ENCODE data around the gene KCTD11.
"Not testable (repeated sequence)": the region's sequence is repeated elsewhere in the genome, so short reads cannot be mapped to it uniquely, and the experiment has no call there.

KCTD11 gene

DNA sequence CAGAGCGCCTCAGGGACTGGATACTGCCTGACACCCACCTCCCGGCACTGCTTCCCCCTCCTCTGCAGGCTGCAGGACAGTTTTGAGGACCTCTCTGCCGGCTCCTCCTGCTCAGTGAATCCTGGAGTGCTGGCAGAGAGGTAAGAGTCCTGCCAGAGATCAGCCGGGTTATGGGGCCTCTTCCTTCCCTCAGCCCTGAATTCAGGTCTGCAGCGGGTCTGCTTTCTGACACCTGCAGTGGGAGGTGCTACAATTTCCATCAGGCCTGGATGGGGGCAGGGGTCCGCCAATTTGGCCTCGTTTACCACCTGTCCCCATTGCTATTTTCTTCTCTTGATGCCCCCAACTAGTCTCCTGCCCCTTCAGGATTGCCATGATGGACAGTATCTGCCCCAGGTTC lies 19.9 kb upstream of the KCTD11 start:
- TF ChIP-seq, protein P1, sequence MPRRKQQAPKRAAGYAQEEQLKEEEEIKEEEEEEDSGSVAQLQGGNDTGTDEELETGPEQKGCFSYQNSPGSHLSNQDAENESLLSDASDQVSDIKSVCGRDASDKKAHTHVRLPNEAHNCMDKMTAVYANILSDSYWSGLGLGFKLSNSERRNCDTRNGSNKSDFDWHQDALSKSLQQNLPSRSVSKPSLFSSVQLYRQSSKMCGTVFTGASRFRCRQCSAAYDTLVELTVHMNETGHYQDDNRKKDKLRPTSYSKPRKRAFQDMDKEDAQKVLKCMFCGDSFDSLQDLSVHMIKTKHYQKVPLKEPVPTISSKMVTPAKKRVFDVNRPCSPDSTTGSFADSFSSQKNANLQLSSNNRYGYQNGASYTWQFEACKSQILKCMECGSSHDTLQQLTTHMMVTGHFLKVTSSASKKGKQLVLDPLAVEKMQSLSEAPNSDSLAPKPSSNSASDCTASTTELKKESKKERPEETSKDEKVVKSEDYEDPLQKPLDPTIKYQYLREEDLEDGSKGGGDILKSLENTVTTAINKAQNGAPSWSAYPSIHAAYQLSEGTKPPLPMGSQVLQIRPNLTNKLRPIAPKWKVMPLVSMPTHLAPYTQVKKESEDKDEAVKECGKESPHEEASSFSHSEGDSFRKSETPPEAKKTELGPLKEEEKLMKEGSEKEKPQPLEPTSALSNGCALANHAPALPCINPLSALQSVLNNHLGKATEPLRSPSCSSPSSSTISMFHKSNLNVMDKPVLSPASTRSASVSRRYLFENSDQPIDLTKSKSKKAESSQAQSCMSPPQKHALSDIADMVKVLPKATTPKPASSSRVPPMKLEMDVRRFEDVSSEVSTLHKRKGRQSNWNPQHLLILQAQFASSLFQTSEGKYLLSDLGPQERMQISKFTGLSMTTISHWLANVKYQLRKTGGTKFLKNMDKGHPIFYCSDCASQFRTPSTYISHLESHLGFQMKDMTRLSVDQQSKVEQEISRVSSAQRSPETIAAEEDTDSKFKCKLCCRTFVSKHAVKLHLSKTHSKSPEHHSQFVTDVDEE (CRISPR knock-in tag; IDR thresholded peaks at IDR 0.05): no peak
- TF ChIP-seq TCF4 (CRISPR knock-in tag; IDR thresholded peaks at IDR 0.05; ENCODE audit: borderline replicate concordance) (no peak), SNAI2 (CRISPR knock-in tag; IDR thresholded peaks at IDR 0.05) (no peak), ZFP3 (CRISPR knock-in tag; IDR thresholded peaks at IDR 0.05) (no peak), ZC3H10 (CRISPR knock-in tag; IDR thresholded peaks at IDR 0.05) (no peak), CSDC2 (CRISPR knock-in tag; IDR thresholded peaks at IDR 0.05) (no peak), ESRRG (CRISPR knock-in tag; IDR thresholded peaks at IDR 0.05) (no peak)
- ATAC-seq: no peak

DNA sequence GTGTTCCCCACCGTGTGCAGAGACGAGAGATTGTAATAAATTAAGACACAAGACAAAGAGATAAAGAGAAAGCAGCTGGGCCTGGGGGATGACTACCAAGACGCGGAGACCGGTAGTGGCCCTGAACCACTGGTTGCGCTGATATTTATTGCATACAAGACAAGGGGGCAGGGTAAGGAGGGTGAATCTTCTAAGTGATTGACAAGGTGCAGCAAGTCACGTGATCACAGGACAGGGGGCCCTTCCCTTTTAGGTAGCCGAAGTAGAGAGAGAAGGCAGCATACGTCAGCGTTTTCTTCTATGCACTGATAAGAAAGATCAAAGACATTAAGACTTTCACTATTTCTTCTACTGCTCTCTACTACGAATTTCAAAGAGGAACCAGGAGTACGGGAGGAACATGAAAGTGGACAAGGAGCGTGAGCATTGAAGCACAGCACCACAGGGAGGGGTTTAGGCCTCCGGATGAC lies 19.3 kb upstream of the KCTD11 start:
- not testable (repeated sequence) for ATAC-seq

DNA sequence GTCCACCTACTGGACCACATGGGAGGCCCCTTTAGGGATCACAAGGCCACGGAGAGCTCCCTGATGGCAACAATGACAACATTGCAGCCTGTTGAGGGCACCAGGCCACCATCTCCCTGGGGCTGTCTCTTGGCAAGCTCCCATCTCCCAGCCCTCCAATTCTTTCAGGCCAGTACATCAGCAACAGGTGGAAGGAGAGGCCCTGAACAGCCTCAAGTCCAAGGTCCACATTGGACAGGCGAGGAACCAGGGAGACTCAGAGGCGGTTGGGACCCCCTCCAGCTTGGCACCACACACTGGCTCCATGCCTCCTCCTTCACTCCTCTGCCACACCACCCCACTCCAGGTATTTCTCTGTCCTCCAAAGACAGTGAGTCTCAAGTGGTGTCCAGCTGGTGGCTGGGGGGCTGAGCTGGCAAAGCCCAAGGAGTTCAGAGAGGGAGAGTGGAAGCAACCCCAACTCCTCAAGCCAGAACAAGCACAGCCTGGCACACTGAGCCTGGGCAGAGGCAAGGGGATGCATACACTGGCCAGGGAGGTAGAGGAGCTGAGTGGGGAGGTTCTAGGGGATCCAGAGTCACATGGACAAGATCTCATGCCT lies 16.9 kb upstream of the KCTD11 start:
- TF ChIP-seq, protein P2, sequence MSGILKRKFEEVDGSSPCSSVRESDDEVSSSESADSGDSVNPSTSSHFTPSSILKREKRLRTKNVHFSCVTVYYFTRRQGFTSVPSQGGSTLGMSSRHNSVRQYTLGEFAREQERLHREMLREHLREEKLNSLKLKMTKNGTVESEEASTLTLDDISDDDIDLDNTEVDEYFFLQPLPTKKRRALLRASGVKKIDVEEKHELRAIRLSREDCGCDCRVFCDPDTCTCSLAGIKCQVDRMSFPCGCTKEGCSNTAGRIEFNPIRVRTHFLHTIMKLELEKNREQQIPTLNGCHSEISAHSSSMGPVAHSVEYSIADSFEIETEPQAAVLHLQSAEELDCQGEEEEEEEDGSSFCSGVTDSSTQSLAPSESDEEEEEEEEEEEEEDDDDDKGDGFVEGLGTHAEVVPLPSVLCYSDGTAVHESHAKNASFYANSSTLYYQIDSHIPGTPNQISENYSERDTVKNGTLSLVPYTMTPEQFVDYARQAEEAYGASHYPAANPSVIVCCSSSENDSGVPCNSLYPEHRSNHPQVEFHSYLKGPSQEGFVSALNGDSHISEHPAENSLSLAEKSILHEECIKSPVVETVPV (CRISPR knock-in tag; IDR thresholded peaks at IDR 0.05): no peak
- TF ChIP-seq GLIS3 (CRISPR knock-in tag; IDR thresholded peaks at IDR 0.05): no peak
- TF ChIP-seq, protein P3, sequence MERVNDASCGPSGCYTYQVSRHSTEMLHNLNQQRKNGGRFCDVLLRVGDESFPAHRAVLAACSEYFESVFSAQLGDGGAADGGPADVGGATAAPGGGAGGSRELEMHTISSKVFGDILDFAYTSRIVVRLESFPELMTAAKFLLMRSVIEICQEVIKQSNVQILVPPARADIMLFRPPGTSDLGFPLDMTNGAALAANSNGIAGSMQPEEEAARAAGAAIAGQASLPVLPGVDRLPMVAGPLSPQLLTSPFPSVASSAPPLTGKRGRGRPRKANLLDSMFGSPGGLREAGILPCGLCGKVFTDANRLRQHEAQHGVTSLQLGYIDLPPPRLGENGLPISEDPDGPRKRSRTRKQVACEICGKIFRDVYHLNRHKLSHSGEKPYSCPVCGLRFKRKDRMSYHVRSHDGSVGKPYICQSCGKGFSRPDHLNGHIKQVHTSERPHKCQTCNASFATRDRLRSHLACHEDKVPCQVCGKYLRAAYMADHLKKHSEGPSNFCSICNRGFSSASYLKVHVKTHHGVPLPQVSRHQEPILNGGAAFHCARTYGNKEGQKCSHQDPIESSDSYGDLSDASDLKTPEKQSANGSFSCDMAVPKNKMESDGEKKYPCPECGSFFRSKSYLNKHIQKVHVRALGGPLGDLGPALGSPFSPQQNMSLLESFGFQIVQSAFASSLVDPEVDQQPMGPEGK (CRISPR knock-in tag; IDR thresholded peaks at IDR 0.05; ENCODE audit: borderline replicate concordance): no peak
- no peak for TF ChIP-seq SNAI2 (CRISPR knock-in tag; IDR thresholded peaks at IDR 0.05)
- TF ChIP-seq CSDC2 (CRISPR knock-in tag; IDR thresholded peaks at IDR 0.05): no peak
- no peak for TF ChIP-seq ESRRG (CRISPR knock-in tag; IDR thresholded peaks at IDR 0.05)
- TF ChIP-seq ZNF8 (CRISPR knock-in tag; IDR thresholded peaks at IDR 0.05): no peak
- TF ChIP-seq ISL1 (CRISPR knock-in tag; IDR thresholded peaks at IDR 0.05): no peak
- TF ChIP-seq RARB (CRISPR knock-in tag; IDR thresholded peaks at IDR 0.05): no peak
- TF ChIP-seq, protein P4, sequence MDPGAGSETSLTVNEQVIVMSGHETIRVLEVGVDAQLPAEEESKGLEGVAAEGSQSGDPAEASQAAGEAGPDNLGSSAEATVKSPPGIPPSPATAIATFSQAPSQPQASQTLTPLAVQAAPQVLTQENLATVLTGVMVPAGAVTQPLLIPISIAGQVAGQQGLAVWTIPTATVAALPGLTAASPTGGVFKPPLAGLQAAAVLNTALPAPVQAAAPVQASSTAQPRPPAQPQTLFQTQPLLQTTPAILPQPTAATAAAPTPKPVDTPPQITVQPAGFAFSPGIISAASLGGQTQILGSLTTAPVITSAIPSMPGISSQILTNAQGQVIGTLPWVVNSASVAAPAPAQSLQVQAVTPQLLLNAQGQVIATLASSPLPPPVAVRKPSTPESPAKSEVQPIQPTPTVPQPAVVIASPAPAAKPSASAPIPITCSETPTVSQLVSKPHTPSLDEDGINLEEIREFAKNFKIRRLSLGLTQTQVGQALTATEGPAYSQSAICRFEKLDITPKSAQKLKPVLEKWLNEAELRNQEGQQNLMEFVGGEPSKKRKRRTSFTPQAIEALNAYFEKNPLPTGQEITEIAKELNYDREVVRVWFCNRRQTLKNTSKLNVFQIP (CRISPR knock-in tag; IDR thresholded peaks at IDR 0.05; ENCODE audit: borderline replicate concordance, low read depth): no peak
- no peak for TF ChIP-seq TOX (CRISPR knock-in tag; IDR thresholded peaks at IDR 0.05; ENCODE audit: borderline replicate concordance)
- no peak for TF ChIP-seq ZFP3 (CRISPR knock-in tag; IDR thresholded peaks at IDR 0.05)
- no peak for TF ChIP-seq ZC3H10 (CRISPR knock-in tag; IDR thresholded peaks at IDR 0.05)
- TF ChIP-seq BACH2 (CRISPR knock-in tag; IDR thresholded peaks at IDR 0.05; ENCODE audit: borderline replicate concordance): no peak
- TF ChIP-seq PPARA (CRISPR knock-in tag; IDR thresholded peaks at IDR 0.05; ENCODE audit: borderline replicate concordance): no peak
- no peak for TF ChIP-seq TCF4 (CRISPR knock-in tag; IDR thresholded peaks at IDR 0.05; ENCODE audit: borderline replicate concordance)
- TF ChIP-seq, protein P5, sequence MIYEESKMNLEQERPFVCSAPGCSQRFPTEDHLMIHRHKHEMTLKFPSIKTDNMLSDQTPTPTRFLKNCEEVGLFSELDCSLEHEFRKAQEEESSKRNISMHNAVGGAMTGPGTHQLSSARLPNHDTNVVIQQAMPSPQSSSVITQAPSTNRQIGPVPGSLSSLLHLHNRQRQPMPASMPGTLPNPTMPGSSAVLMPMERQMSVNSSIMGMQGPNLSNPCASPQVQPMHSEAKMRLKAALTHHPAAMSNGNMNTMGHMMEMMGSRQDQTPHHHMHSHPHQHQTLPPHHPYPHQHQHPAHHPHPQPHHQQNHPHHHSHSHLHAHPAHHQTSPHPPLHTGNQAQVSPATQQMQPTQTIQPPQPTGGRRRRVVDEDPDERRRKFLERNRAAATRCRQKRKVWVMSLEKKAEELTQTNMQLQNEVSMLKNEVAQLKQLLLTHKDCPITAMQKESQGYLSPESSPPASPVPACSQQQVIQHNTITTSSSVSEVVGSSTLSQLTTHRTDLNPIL (CRISPR knock-in tag; IDR thresholded peaks at IDR 0.05; ENCODE audit: low read depth): no peak
- TF ChIP-seq, protein P1 (CRISPR knock-in tag; IDR thresholded peaks at IDR 0.05): no peak
- no peak for TF ChIP-seq ARNTL (CRISPR knock-in tag; IDR thresholded peaks at IDR 0.05; ENCODE audit: borderline replicate concordance, low read depth)
- TF ChIP-seq ZNF565 (CRISPR knock-in tag; conservative IDR thresholded peaks at IDR 0.05; ENCODE audit: low read depth): no peak
- ATAC-seq: no peak

DNA sequence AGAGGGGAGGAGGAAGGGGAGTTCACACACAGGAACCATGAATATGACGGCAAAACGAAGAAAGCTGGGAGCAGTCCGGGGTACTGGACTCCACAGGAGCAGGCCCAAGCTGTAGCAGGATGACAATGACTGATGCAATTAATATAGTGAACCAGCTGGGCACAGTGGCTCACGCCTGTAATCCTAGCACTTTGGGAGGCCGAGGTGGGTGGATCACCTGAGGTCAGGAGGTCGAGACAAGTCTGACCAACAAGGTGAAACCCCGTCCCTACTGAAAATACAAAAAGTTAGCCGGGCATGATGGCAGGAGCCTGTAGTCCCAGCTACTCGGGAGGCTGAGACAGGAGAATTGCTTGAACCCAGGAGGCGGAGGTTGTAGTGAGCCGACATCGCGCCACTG lies 16.2 kb upstream of the KCTD11 start:
- not testable (repeated sequence) for ATAC-seq
